IPS DF 4.7 (cell line): Measurements from ENCODE around the gene BOK.
"Not testable (repeated sequence)": the region's sequence is repeated elsewhere in the genome, so short reads cannot be mapped to it uniquely, and the experiment has no call there.

Experiments
- DNase-seq: peaks from one replicate; pipeline ENCODE4 v3.0.0-alpha.2; 2013; ENCODE audit warnings: low spot score; ENCODE audit errors: extremely low read depth

The BOK gene

GRCh38 chr2:241555711-241556110 lies 2.8 kb upstream of the BOK start:
- DNase-seq, result no peak

GRCh38 chr2:241556746-241557145 lies 1.8 kb upstream of the BOK start:
- DNase-seq, result no peak

- no peak for DNase-seq
These were observed 997 bp downstream of the BOK start for GRCh38 chr2:241559323-241560161.

GRCh38 chr2:241560162-241560882 lies 1.8 kb downstream of the BOK start:
- no peak for DNase-seq

- DNase-seq, result no peak
These were observed 2.4 kb downstream of the BOK start for GRCh38 chr2:241560883-241561474.

GRCh38 chr2:241561832-241562231 lies 3.3 kb downstream of the BOK start:
- no peak for DNase-seq

GRCh38 chr2:241562269-241562891 lies 3.8 kb downstream of the BOK start:
- DNase-seq, result no peak

- no peak for DNase-seq
These were observed 4.5 kb downstream of the BOK start for GRCh38 chr2:241563031-241563507.

- DNase-seq, result no peak
These were observed 5.0 kb downstream of the BOK start for GRCh38 chr2:241563571-241563980.

GRCh38 chr2:241563981-241564595 lies 5.5 kb downstream of the BOK start:
- DNase-seq, result no peak

GRCh38 chr2:241564596-241565410 lies 6.3 kb downstream of the BOK start:
- no peak for DNase-seq

GRCh38 chr2:241565411-241565810 lies 6.9 kb downstream of the BOK start:
- DNase-seq, result no peak

- not testable (repeated sequence) for DNase-seq
These were observed 7.5 kb downstream of the BOK start for GRCh38 chr2:241566021-241566420.

- no peak for DNase-seq
These were observed 7.9 kb downstream of the BOK start for GRCh38 chr2:241566468-241566867.

GRCh38 chr2:241567266-241567665 lies 8.7 kb downstream of the BOK start:
- DNase-seq, result not testable (repeated sequence)

- no peak for DNase-seq
These were observed 9.2 kb downstream of the BOK start for GRCh38 chr2:241567776-241568175.

- no peak for DNase-seq
These were observed 10.2 kb downstream of the BOK start for GRCh38 chr2:241568726-241569125.

- DNase-seq, result no peak
These were observed 11.3 kb downstream of the BOK start for GRCh38 chr2:241569831-241570281.

- DNase-seq, result no peak
These were observed 12.5 kb downstream of the BOK start for GRCh38 chr2:241570961-241571581.
